Hematopoietic multipotent progenitor cell treated with erythropoietin and hydrocortisone succinate and interleukin-3 and kit ligand, for 17 days (in vitro differentiated cells): ENCODE results near the gene CMTM2.
"Not testable (repeated sequence)": the region's sequence is repeated elsewhere in the genome, so short reads cannot be mapped to it uniquely, and the experiment has no call there.

ENCODE experiments used
- DNase-seq: peaks from one replicate; pipeline ENCODE4 v3.0.0-alpha.2; 2015; ENCODE audit warnings: low spot score

CMTM2 gene

GRCh38 chr16:66581246-66581952, 2.1 kb downstream of the CMTM2 start:
- DNase-seq: no peak

DNA sequence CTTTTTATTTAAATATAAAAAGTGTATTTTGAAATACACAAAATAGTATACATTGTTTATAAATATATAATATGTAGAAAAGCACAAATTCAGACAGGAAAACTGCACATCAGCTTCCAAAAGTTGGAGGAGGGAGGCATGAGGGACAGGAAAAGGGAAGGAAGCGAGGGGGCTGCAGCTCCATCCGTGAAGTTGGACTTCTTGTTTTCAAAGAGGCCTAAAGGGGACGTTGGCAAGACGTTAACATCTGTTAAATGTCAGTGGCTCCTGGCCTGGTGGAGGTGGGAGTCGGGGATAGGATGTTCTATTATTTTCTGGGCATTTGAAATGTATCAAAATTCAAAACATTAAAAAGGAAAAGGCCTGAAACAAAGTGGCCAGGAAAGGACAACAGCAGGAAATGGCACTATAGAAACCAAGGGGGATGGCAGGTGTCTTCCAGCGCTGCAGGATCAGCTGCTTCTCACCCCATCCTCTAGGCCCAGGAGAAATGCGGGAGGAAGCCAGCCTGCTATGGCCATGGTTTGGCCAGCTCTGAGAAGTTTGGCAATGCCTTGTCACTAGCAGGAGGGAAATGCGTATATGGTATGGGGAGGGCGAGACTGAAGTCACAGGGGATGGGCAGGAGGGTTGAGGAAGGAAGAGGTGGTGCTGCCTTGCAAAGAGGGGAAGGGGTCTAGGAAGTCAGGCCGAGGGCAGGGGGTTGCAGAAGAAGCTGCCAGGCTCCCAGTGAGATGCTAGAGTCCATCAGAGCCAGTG, 6.4 kb downstream of the CMTM2 start:
- no peak for DNase-seq

DNA sequence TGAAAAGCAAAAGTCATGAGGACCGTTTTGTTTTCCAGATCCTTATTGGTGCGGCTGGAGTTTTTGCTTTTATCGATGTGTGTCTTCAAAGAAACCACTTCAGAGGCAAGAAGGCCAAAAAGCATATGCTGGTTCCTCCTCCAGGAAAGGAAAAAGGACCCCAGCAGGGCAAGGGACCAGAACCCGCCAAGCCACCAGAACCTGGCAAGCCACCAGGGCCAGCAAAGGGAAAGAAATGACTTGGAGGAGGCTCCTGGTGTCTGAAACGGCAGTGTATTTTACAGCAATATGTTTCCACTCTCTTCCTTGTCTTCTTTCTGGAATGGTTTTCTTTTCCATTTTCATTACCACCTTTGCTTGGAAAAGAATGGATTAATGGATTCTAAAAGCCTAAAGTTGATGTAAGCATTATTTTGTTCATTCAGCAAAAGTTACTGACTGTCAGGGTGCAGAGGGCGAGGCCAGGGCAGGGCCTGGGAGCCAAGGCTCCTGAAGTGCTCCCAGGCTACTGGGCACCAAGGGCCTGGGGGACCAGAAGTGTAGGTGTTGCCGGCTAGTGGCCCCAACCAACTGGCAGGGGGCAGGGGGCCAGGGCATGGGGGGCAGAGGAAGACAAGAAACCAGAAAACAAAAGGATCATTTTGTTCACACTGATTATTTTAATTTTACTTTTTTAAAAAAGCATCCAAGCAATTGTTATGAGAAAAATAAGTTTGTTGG, 8.8 kb downstream of the CMTM2 start:
- DNase-seq: no peak

DNA sequence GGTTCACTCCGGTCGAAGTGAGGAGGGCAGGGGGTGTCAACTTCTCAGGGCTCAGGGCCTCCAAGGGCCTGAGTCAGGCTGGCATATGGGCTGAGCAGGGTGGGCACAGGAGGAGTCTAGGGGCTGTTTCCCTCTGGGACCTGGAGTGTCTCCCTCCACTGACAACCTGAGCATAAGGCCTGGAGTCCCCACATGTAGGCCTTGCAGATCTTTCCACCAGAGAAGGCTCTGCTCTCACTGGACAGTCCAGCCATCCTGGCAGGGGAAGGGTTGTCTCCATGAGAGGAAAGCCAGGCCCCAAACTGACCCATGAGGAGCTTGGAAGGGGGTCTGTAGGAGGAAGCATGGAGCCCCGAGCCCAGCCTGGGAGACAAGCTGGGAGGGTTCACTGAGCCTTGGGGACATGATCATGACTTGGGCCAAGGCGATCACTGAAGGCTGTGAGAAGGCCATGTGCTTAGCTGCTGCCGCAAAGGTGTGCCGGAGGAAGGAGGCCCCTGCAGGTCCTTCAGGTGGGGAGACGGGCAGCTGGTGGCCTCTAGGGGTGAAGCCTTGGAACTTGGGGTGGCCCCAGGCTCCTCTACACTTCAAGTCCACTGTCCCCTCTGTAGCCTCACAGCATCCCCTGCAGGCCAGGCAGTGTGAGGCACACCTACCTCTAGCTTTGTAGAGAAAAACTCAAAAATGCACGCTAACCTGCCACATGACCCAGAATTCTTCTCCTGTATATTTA, 9.9 kb downstream of the CMTM2 start:
- DNase-seq: peak; percentile 65

- DNase-seq: no peak
These were observed 11.1 kb downstream of the CMTM2 start for GRCh38 chr16:66590322-66590721.

GRCh38 chr16:66591018-66591417, 11.8 kb downstream of the CMTM2 start:
- no peak for DNase-seq

DNA sequence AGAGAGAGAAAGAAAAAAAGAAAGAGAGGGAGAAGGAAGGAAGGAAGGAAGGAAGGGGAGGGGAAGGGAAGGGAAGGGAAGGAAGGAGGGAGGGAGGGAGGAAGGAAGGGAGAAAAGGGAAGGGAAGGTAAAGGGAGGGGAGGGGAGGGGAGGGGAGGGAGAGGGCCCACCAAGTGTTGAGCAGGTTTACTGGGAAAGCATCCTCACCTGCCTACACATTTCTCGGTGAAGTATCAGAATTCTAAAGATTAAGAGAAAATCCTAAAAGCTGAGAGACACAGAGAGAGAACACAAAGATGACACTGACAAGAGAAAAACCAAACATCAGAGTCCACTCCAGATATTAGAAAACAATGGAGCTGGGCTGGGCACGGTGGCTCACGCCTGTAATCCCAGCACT, 13.0 kb downstream of the CMTM2 start:
- DNase-seq: no peak

DNA sequence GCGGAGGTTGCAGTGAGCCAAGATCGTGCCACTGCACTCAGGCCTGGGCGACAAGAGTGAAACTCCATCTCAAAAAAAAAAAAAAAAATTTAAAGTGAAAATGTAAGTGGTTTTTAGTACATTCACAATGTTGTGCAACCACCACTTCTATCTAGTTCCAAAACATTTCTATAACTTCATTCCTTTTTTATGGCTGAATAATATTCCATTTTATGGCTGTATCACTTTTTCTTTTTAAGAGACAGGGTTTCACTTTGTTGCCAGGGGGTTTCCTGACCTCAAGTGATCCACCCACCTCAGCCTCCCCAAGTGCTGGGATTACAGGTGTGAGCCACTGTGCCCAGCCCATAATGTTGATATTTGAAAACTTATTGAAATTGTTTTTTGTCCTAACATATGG, 13.6 kb downstream of the CMTM2 start:
- no peak for DNase-seq

GRCh38 chr16:66594739-66595138, 15.5 kb downstream of the CMTM2 start:
- no peak for DNase-seq

- DNase-seq: not testable (repeated sequence)
These were observed 17.3 kb downstream of the CMTM2 start for GRCh38 chr16:66596559-66596958.

GRCh38 chr16:66596986-66597848, 18.0 kb downstream of the CMTM2 start:
- DNase-seq: no peak

GRCh38 chr16:66598111-66598510, 18.8 kb downstream of the CMTM2 start:
- no peak for DNase-seq

GRCh38 chr16:66599726-66600125, 20.5 kb downstream of the CMTM2 start:
- no peak for DNase-seq

GRCh38 chr16:66600477-66600876, 21.2 kb downstream of the CMTM2 start:
- DNase-seq: no peak

DNA sequence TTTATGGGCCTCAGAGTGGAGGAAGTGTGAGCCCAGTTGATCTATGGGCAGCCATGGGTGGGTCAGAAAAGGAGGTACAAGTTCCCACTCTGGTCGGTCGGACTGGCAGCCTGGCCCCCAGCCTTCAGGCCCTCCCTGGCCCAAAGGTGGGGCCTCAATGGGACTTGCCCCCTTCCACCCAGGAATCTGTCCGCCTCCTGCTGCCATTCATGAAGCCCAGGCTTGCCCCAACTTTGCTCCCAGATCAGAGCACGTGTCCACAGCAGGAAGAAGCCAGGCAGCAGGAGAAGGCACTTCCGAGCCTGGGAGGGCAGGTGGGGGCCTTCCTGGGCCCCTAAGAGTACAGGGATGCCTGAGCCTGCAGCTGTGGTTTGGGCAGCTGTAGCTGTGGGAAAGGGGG, 22.2 kb downstream of the CMTM2 start:
- DNase-seq: no peak

GRCh38 chr16:66603537-66604375, 24.5 kb downstream of the CMTM2 start:
- DNase-seq: no peak

DNA sequence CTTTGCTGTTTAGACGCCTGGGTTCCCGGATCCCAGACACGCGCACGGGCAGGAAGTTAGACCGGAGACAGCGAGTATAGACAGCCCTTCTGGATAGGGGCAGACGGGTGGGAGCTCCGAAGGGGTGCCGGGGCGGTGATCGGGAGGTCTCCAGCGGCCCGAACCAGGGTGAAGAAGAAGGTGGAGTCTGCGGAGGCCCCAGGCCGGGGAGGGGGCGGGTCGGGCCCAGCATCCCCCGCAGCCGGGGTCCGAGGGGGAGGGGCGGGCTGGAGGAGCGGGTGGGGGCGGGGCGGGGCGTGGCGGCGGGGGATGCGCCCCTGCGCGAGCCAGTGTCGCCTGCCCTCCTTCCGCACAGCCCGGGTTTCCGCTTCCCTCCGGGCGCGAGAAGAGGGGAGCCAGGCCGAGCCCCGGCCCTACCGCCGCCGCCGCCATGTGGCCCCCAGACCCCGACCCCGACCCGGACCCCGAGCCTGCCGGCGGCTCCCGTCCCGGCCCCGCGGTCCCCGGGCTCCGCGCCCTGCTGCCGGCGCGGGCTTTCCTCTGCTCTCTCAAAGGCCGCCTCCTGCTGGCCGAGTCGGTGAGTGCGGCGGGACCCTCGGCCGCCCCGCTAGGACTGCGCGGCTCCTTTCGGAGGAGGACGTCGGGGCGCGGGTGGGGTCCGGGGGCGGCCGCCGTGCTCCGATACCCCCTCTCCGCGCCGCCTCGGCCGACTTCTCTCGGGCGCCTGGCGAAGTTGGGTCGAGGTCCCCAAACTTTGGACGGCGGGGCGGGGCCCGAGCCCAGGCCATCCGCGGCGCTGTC, 25.3 kb downstream of the CMTM2 start, which contains the start of gene CMTM3:
Gene CMTM3 (plus strand): TSS at position 329 of the 801 bp plus-strand sequence. CDS start 102 bp downstream, at position 431.
- DNase-seq: no peak

GRCh38 chr16:66605177-66605978, 26.1 kb downstream of the CMTM2 start:
- no peak for DNase-seq
